GM23248 (cell line): Measurements from ENCODE around the gene KIF12.

Experiments used
- EZH2 ChIP-seq: fragments of 200-600 bp; sonication (generic); IDR thresholded peaks from 2 replicates; pipeline ENCODE4 v1.6.1; 2018; ENCODE audit warnings: antibody characterized with exemption, mild to moderate bottlenecking; ENCODE audit not compliant: insufficient read depth, poor library complexity, severe bottlenecking
- EZH2phosphoT487 ChIP-seq: fragments of 200-600 bp; sonication (generic); IDR thresholded peaks from 2 replicates; pipeline ENCODE4 v1.6.1; 2018; ENCODE audit warnings: antibody characterized with exemption, moderate library complexity, mild to moderate bottlenecking, low read depth; ENCODE audit not compliant: insufficient read depth

DNA sequence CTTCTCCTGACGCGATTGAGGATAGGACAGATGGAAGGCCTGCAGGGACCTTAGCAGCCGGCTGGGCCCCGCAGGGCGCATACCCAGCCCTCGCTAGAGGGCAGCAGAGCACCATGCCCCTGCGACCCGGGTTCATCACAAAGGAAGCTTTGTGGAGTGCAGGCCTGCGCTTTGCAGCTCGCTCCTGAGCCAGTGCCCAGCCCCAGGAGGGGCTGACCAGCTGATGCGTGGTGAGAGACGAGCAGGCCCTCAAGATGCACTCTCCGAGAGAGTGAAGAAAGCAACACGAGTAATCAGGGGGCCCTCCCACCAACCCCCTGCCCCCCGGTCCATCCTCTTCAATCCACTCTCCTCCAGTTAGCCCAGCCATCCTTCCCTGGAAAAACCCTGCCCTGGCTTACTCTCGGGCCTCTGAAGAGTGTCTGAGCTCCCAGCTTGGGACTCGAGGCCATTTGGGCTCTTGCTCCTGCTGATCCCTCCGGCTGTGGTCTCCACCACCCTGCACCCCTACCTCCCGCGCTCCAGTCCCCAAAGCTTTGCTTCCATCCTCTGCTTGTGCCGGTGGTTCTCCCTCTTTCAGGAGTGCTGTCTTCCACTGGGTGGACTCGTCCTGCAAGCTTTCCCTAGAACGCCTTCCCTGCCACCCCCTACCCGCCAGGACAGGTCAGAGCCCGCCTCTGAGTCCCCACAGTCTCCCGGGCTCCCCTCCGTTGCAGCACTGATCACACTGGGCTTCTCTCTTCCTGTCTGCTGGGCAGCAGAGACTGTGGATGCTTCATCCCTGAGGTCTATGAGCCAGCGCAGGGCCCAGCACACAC is 9.1 kb upstream of the KIF12 start:
- TF ChIP-seq EZH2 (no peak), EZH2phosphoT487 (no peak)
